OCI-LY1 (cell line): ENCODE results near the gene PRXL2C.
"Not testable (repeated sequence)": the region's sequence is repeated elsewhere in the genome, so short reads cannot be mapped to it uniquely, and the experiment has no call there.

Experiments
- H2AFZ ChIP-seq: fragments of 200-600 bp; sonication (generic), shearing (Covaris generic); 2 replicates; pipeline ENCODE4 v1.6.0; 2014; ENCODE audit warnings: antibody characterized with exemption, mild to moderate bottlenecking, low read length
- H3F3A ChIP-seq: fragments of 200-600 bp; sonication (generic), shearing (Covaris generic); 2 replicates; pipeline ENCODE4 v1.6.0; 2014; ENCODE audit warnings: mild to moderate bottlenecking, antibody characterized with exemption, low read length, moderate library complexity; ENCODE audit not compliant: insufficient read depth
- H3K27ac ChIP-seq: fragments of 200-600 bp; sonication (generic); 2 replicates; pipeline ENCODE4 v1.5.1; 2014; ENCODE audit warnings: low read length, mixed run types, mild to moderate bottlenecking, low read depth; ENCODE audit not compliant: poor library complexity, severe bottlenecking
- H3K27me3 ChIP-seq: fragments of 200-600 bp; sonication (generic); 2 replicates; pipeline ENCODE4 v1.6.0; 2014; ENCODE audit warnings: antibody characterized with exemption, mild to moderate bottlenecking, low read length, moderate library complexity; ENCODE audit not compliant: insufficient read depth
- H3K36me3 ChIP-seq: fragments of 200-600 bp; sonication (generic); 2 replicates; pipeline ENCODE4 v1.6.1; 2014; ENCODE audit warnings: mild to moderate bottlenecking, antibody characterized with exemption, low read length, moderate library complexity, mixed read lengths; ENCODE audit not compliant: insufficient read depth
- H3K4me1 ChIP-seq: fragments of 200-600 bp; sonication (generic); 2 replicates; pipeline ENCODE4 v1.5.1; 2014; ENCODE audit warnings: mild to moderate bottlenecking, low read length, moderate library complexity; ENCODE audit not compliant: insufficient read depth, severe bottlenecking
- H3K4me2 ChIP-seq: fragments of 200-600 bp; sonication (generic), shearing (Covaris generic); 2 replicates; pipeline ENCODE4 v1.6.1; 2014; ENCODE audit warnings: low read length
- H3K4me3 ChIP-seq: fragments of 200-600 bp; sonication (generic); 2 replicates; pipeline ENCODE4 v1.5.1; 2014; ENCODE audit warnings: low read length, low read depth, mild to moderate bottlenecking, mixed read lengths; ENCODE audit not compliant: poor library complexity, severe bottlenecking
- H3K79me2 ChIP-seq: fragments of 200-600 bp; shearing (Covaris generic); 2 replicates; pipeline ENCODE4 v1.6.1; 2016; ENCODE audit warnings: mixed run types, low read length, mixed read lengths; ENCODE audit not compliant: insufficient read depth
- H3K9ac ChIP-seq: fragments of 200-600 bp; sonication (generic), shearing (Covaris generic); 2 replicates; pipeline ENCODE4 v1.6.1; 2014; ENCODE audit warnings: mild to moderate bottlenecking, low read length, mixed read lengths
- H3K9me2 ChIP-seq: fragments of 200-600 bp; sonication (generic), shearing (Covaris generic); 2 replicates; pipeline ENCODE4 v1.6.1; 2014; ENCODE audit warnings: low read depth, mild to moderate bottlenecking, low read length, mixed read lengths
- H3K9me3 ChIP-seq: fragments of 200-600 bp; shearing (Covaris generic); 2 replicates; pipeline ENCODE4 v1.6.1; 2014; ENCODE audit warnings: low read length, mixed read lengths
- H4K20me1 ChIP-seq: fragments of 200-600 bp; sonication (generic), shearing (Covaris generic); 2 replicates; pipeline ENCODE4 v1.6.0; 2016; ENCODE audit warnings: mild to moderate bottlenecking, low read length; ENCODE audit not compliant: insufficient read depth
- EZH2 ChIP-seq: fragments of 200-600 bp; sonication (generic), shearing (Covaris generic); IDR thresholded peaks from 2 replicates; pipeline ENCODE4 v1.8.0; 2017; ENCODE audit warnings: borderline replicate concordance, mixed run types, mild to moderate bottlenecking, antibody characterized with exemption, low read length, moderate library complexity, mixed read lengths
- TF ChIP-seq, protein P1 (sequence below): fragments of 200-600 bp; sonication (generic), shearing (Covaris generic); IDR thresholded peaks from 2 replicates; pipeline ENCODE4 v1.5.1; 2017; ENCODE audit warnings: mild to moderate bottlenecking, antibody characterized with exemption, low read length, moderate library complexity, mixed read lengths

The PRXL2C gene

DNA sequence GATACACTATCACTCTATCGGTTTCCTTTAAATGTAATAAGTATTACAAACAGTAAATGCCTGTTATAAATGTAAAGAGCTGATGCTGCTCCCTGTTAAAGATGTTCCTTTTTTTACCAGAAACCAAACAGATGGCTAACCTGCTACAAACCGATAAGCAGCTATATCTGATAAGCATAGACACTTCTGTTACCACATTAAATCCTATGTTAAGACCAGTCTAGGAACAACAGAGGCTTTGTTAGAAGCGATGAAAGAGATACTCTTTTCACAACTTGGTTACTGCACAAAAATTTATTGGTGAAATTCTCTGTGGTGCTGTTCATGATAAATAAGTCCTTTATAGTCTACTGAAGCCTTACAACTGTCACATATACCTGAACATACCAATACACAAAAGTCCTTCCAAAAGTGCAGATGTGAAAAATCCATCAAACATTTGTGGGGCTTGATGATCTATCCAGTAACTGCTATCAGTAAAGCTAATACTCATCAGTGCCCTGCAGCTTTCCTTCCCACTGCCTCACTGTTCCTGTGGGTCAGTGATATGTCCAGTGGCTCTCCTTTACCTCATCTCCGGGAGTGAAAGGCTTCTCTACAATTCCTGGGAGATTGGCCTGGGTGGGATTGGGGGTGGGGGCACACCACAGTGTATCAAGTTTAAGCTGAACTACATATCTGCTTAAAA lies 25.8 kb upstream of the PRXL2C start:
- H3K27me3 ChIP-seq = no peaks in the 10 kb centered on the region
- no peak overlapping the region for H3K4me2 ChIP-seq
- H3K9ac ChIP-seq = no peak overlapping the region
- H3K9me3 ChIP-seq = no peaks in the 10 kb centered on the region
- H3K4me1 ChIP-seq = no peaks in the 10 kb centered on the region
- H3F3A ChIP-seq = no peaks in the 10 kb centered on the region
- no peaks in the 10 kb centered on the region for H4K20me1 ChIP-seq
- H3K9me2 ChIP-seq = no peaks in the 10 kb centered on the region
- no peak overlapping the region for H2AFZ ChIP-seq
- no peak overlapping the region for H3K27ac ChIP-seq
- no peak overlapping the region for H3K4me3 ChIP-seq
- H3K79me2 ChIP-seq = no peaks in the 10 kb centered on the region
- no peak for TF ChIP-seq EZH2
- TF ChIP-seq, protein P1, sequence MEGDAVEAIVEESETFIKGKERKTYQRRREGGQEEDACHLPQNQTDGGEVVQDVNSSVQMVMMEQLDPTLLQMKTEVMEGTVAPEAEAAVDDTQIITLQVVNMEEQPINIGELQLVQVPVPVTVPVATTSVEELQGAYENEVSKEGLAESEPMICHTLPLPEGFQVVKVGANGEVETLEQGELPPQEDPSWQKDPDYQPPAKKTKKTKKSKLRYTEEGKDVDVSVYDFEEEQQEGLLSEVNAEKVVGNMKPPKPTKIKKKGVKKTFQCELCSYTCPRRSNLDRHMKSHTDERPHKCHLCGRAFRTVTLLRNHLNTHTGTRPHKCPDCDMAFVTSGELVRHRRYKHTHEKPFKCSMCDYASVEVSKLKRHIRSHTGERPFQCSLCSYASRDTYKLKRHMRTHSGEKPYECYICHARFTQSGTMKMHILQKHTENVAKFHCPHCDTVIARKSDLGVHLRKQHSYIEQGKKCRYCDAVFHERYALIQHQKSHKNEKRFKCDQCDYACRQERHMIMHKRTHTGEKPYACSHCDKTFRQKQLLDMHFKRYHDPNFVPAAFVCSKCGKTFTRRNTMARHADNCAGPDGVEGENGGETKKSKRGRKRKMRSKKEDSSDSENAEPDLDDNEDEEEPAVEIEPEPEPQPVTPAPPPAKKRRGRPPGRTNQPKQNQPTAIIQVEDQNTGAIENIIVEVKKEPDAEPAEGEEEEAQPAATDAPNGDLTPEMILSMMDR = no peak
- H3K36me3 ChIP-seq = no peaks in the 10 kb centered on the region

DNA sequence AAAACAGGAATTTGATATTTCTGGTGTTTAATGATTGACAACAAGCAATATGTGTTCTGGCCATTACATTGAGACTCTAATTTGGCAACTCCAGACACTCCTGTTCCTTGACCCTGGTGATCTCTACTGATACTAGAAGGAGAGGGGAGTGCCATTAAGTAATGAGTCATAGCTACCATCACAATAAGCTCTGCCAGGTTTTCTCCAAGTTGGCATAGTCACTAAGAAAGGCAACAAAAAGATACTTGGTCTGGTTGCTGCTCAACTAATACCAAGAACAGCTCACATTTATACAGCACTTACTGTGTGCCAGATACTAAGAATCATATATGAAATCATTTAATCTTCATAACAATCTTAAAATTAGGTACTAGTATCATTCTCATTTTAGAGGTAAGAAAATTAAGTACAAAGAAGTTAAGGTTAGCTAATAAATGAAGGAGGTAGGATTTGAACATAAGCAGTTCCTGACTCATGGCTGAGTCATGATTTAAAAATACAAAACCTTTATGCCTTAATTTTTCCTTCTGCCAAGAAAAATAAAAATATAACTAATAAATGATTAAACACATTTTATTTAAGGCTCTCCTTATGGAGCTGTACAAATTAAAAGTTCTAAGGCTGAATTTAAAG lies 19.9 kb upstream of the PRXL2C start:
- no peaks in the 10 kb centered on the region for H3K4me1 ChIP-seq
- TF ChIP-seq EZH2 = no peak
- TF ChIP-seq, protein P1 = no peak

DNA sequence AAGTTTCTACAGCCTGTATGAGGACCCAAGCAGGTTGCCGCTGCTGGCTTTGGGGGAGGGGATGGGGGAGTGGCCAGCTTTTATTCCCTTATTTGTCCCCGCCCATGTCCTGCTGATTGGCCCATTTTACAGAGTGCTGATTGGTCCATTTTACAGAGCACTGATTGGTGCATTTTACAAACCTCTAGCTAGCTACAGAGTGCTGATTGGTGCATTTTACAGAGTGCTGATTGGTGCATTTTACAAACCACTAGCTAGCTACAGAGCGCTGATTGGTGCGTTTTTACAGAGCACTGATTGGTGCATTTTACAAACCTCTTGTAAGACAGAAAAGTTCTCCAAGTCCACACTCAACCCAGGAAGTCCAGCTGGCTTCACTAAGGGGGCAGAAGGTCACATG lies 18.7 kb upstream of the PRXL2C start:
- H3K9me3 ChIP-seq, H3K4me1 ChIP-seq, H3K79me2 ChIP-seq, H3K4me2 ChIP-seq, H3K9me2 ChIP-seq, H3K4me3 ChIP-seq, H3K9ac ChIP-seq, H4K20me1 ChIP-seq, H3K27ac ChIP-seq, H2AFZ ChIP-seq, H3K36me3 ChIP-seq, H3K27me3 ChIP-seq, H3F3A ChIP-seq: not testable (repeated sequence)

More for the DNA sequence above, 19.9 kb upstream of the PRXL2C start:
- Histone ChIP-seq H3K9me3 (0 out of 2 replicates have a peak, but pooled peaks cover 3% of the 10 kb centered on the region), H4K20me1 (no peaks in the 10 kb centered on the region), H3K9ac (no peak overlapping the region), H2AFZ (no peak overlapping the region), H3F3A (no peaks in the 10 kb centered on the region), H3K79me2 (no peaks in the 10 kb centered on the region), H3K4me3 (no peak overlapping the region), H3K27ac (no peak overlapping the region), H3K9me2 (no peaks in the 10 kb centered on the region), H3K36me3 (no peaks in the 10 kb centered on the region), H3K4me2 (no peak overlapping the region), H3K27me3 (no peaks in the 10 kb centered on the region)
